Sigmoid colon (tissue), 7 donors: ENCODE measurements around the gene PRRG1. TPM values are rescaled to one million over a fixed set of nuclear protein-coding genes. Genes with fewer than 3 reads are reported as not detected.

Experiments
- DNase-seq: peaks from one replicate; pipeline ENCODE4 v3.0.0-alpha.2; 2019
- H3K27ac ChIP-seq, 4 donors: fragments of 200-600 bp; sonication (generic); one replicate each; pipeline ENCODE4 v1.5.1; 2016 to 2019; ENCODE audit warnings: mild to moderate bottlenecking in 1 of 4
- H3K27me3 ChIP-seq, 3 donors: fragments of 200-600 bp; sonication (generic); one replicate each; pipeline ENCODE4 v1.5.1; 2019; ENCODE audit warnings: mild to moderate bottlenecking in 1 of 3
- H3K36me3 ChIP-seq, 4 donors: fragments of 200-600 bp; sonication (generic); one replicate each; pipeline ENCODE4 v1.5.1; 2016 to 2019
- H3K4me1 ChIP-seq, 4 donors: fragments of 200-600 bp; sonication (generic); one replicate each; pipeline ENCODE4 v1.5.1; 2017 to 2019
- H3K4me3 ChIP-seq, 4 donors: fragments of 200-600 bp; sonication (generic); one replicate each; pipeline ENCODE4 v1.5.1; 2017 to 2019; ENCODE audit warnings: mild to moderate bottlenecking in 2 of 4, moderate library complexity in 1 of 4
- H3K9me3 ChIP-seq, 4 donors: fragments of 200-600 bp in 3 of 4; sonication (generic) in 3 of 4; one replicate each; pipeline versions ENCODE4 v1.5.1 to v1.6.1; 2013 to 2019
- EP300 ChIP-seq, 4 donors: sonication (generic); formaldehyde crosslinking; IDR thresholded peaks; one replicate each; pipeline ENCODE4 v1.6.1; 2017; ENCODE audit warnings: antibody characterized with exemption in 4 of 4
- POLR2A ChIP-seq, 2 donors: fragments of 450-650 bp; IDR thresholded peaks; one replicate each; pipeline ENCODE4 v1.6.1; 2016; ENCODE audit warnings: antibody characterized with exemption in 2 of 2, mild to moderate bottlenecking in 2 of 2, moderate library complexity in 2 of 2
- POLR2AphosphoS5 ChIP-seq, 4 donors: sonication (generic); formaldehyde crosslinking; IDR thresholded peaks; one replicate each; pipeline ENCODE4 v1.6.1; 2017; ENCODE audit warnings: antibody characterized with exemption in 4 of 4
- WGBS, 2 donors: extraction: QIAGEN DNeasy Blood & Tissue Kit; methylation state at CpG; one replicate each; pipeline ENCODE4 v1.1.7; 2013; 5-methylcytosine and 5-hydroxymethylcytosine counted together
- intact Hi-C: fragments of 100-400 bp; cut with DNase I; formaldehyde crosslinking; loops from one replicate; pipeline ENCODE4 v1.15.1; 2023
- polyA plus RNA-seq, 3 donors: library from polyadenylated mRNA; stranded (reverse); fragments of 200-250 nt; gene quantifications; one replicate each; pipeline ENCODE4 v1.2.3, GENCODE V29; 2013
- total RNA-seq, 4 donors: library from RNA; depleted of rRNA; stranded (reverse); fragments of >200 nt; gene quantifications; one replicate each; pipeline ENCODE4 v1.1.0, GENCODE V29; 2016
- TF ChIP-seq, protein P1 (sequence below), 4 experiments: fragments of 450-650 bp in 3 of 4; fragments of 200-600 bp in 1 of 4; IDR thresholded peaks; one replicate each; pipeline ENCODE4 v1.5.1; 2016 to 2019; ENCODE audit warnings: antibody characterized with exemption in 4 of 4, mild to moderate bottlenecking in 3 of 4, moderate library complexity in 2 of 4
- donor health status: healthy with polysubstance abuse.
- donor health status: Bipolar disorder and iron deficiency.
- donor health status: healthy.

PRRG1 gene
- total and polyA plus RNA-seq, 7 donors, result 1.2 to 8.3 (median 4.2) TPM

- intact Hi-C loops, result no loop called here
- no peaks in the 10 kb centered on the region for H3K36me3 ChIP-seq
- H3K27me3 ChIP-seq, result no peaks in the 10 kb centered on the region
- H3K4me1 ChIP-seq, result peaks cover 0 to 6% (median 0%) of the 10 kb centered on the region in 4 donors
- 0 to 3% methylated on average over 8 of the region's 8 CpGs for WGBS, 2 donors
- DNase-seq, result no peak
- TF ChIP-seq, protein P1, sequence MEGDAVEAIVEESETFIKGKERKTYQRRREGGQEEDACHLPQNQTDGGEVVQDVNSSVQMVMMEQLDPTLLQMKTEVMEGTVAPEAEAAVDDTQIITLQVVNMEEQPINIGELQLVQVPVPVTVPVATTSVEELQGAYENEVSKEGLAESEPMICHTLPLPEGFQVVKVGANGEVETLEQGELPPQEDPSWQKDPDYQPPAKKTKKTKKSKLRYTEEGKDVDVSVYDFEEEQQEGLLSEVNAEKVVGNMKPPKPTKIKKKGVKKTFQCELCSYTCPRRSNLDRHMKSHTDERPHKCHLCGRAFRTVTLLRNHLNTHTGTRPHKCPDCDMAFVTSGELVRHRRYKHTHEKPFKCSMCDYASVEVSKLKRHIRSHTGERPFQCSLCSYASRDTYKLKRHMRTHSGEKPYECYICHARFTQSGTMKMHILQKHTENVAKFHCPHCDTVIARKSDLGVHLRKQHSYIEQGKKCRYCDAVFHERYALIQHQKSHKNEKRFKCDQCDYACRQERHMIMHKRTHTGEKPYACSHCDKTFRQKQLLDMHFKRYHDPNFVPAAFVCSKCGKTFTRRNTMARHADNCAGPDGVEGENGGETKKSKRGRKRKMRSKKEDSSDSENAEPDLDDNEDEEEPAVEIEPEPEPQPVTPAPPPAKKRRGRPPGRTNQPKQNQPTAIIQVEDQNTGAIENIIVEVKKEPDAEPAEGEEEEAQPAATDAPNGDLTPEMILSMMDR (IDR thresholded peaks at IDR 0.05), result no peak
- TF ChIP-seq POLR2AphosphoS5 (IDR thresholded peaks at IDR 0.05), result no peak
- TF ChIP-seq POLR2A (IDR thresholded peaks at IDR 0.05), result no peak
- TF ChIP-seq EP300 (IDR thresholded peaks at IDR 0.05), result no peak
- peak overlapping the region; percentile 71 to 83 (median 77) for H3K27ac ChIP-seq
- no peaks in the 10 kb centered on the region for H3K9me3 ChIP-seq
- H3K4me3 ChIP-seq, result peak overlapping the region; percentile 58 to 64 (median 62)
Observed at GRCh38 chrX:37350034-37350365, 836 bp downstream of the PRRG1 start.

GRCh38 chrX:37353646-37354045 lies 4.5 kb downstream of the PRRG1 start:
- Histone ChIP-seq H3K27ac (no peak overlapping the region), H3K4me3 (no peak overlapping the region), H3K9me3 (no peaks in the 10 kb centered on the region), H3K36me3 (no peaks in the 10 kb centered on the region), H3K4me1 (peaks cover 0 to 6% (median 0%) of the 10 kb centered on the region in 4 donors), H3K27me3 (no peaks in the 10 kb centered on the region)
- DNase-seq, result no peak
- TF ChIP-seq EP300 (IDR thresholded peaks at IDR 0.05) (no peak), POLR2AphosphoS5 (IDR thresholded peaks at IDR 0.05) (no peak), POLR2A (IDR thresholded peaks at IDR 0.05) (no peak)
- TF ChIP-seq, protein P1 (IDR thresholded peaks at IDR 0.05), result no peak
- intact Hi-C loops, result no loop called here
- WGBS, 2 donors, result 87 to 93% methylated on average over 2 of the region's 2 CpGs

GRCh38 chrX:37357436-37357835 lies 8.3 kb downstream of the PRRG1 start:
- Histone ChIP-seq H3K9me3 (no peaks in the 10 kb centered on the region), H3K4me3 (no peak overlapping the region), H3K36me3 (no peaks in the 10 kb centered on the region), H3K4me1 (no peaks in the 10 kb centered on the region), H3K27me3 (no peaks in the 10 kb centered on the region), H3K27ac (no peak overlapping the region)
- intact Hi-C loops, result no loop called here
- no peak for DNase-seq
- 92 to 96% methylated on average over 3 of the region's 3 CpGs for WGBS, 2 donors
- TF ChIP-seq, protein P1 (IDR thresholded peaks at IDR 0.05), result no peak
- TF ChIP-seq POLR2A (IDR thresholded peaks at IDR 0.05), result no peak
- no peak for TF ChIP-seq EP300 (IDR thresholded peaks at IDR 0.05)
- no peak for TF ChIP-seq POLR2AphosphoS5 (IDR thresholded peaks at IDR 0.05)

GRCh38 chrX:37361596-37361995 lies 12.4 kb downstream of the PRRG1 start:
- WGBS, 2 donors, result 79 to 91% methylated on average over 2 of the region's 2 CpGs
- Histone ChIP-seq H3K4me3 (no peak overlapping the region), H3K27me3 (no peaks in the 10 kb centered on the region), H3K4me1 (no peaks in the 10 kb centered on the region), H3K36me3 (no peaks in the 10 kb centered on the region), H3K9me3 (no peaks in the 10 kb centered on the region), H3K27ac (no peak overlapping the region)
- no peak for DNase-seq
- TF ChIP-seq POLR2AphosphoS5 (IDR thresholded peaks at IDR 0.05) (no peak), POLR2A (IDR thresholded peaks at IDR 0.05) (no peak)
- intact Hi-C loops, result no loop called here

GRCh38 chrX:37364666-37365065 lies 15.5 kb downstream of the PRRG1 start:
- Histone ChIP-seq H3K4me1 (no peaks in the 10 kb centered on the region), H3K27me3 (no peaks in the 10 kb centered on the region), H3K27ac (no peak overlapping the region), H3K36me3 (no peaks in the 10 kb centered on the region), H3K4me3 (no peak overlapping the region), H3K9me3 (no peaks in the 10 kb centered on the region)
- DNase-seq, result no peak
- intact Hi-C loops, result no loop called here
- TF ChIP-seq EP300 (IDR thresholded peaks at IDR 0.05) (no peak), POLR2AphosphoS5 (IDR thresholded peaks at IDR 0.05) (no peak), POLR2A (IDR thresholded peaks at IDR 0.05) (no peak)
- TF ChIP-seq, protein P1 (IDR thresholded peaks at IDR 0.05), result no peak
- WGBS, 2 donors, result 81 to 88% methylated on average over 3 of the region's 3 CpGs
